Choroid plexus epithelial cell (primary cell): ENCODE measurements around the gene BRINP3.

ENCODE experiments used
- DNase-seq: peaks from one replicate; pipeline ENCODE4 v3.0.0-alpha.2; 2010; ENCODE audit warnings: low read depth
- H3K4me3 ChIP-seq: 2 replicates; pipeline ENCODE4 v1.5.1; 2011; ENCODE audit warnings: low read depth, mild to moderate bottlenecking, control low read depth, low read length, moderate library complexity
- CTCF ChIP-seq: conservative IDR thresholded peaks from 2 replicates; pipeline ENCODE4 v1.5.1; 2011; ENCODE audit warnings: low read depth, mild to moderate bottlenecking, control low read depth, inconsistent platforms, low read length, moderate library complexity

BRINP3 gene

DNA sequence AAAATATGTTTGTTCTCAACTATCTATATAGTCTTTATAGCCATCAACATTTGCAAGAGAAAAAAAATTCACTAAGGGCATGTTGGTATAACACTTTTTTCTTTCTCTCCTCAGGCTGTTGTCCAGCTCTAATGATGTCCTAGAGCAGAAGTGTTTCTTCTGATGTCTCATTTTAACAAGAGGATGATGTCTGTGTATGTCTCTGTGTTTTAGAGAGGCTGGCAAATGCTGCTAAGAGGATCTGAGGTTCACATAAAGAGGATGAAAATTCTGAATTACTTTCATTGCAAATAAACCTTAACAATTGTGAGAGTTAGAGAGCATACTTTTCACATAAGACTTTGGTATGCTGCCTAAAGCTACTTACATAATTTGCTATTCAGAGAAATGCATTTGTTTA lies 2.6 kb upstream of the BRINP3 start:
- no peak for DNase-seq
- no peak for TF ChIP-seq CTCF
- no peak overlapping the region for H3K4me3 ChIP-seq

GRCh38 chr1:190479516-190479915 lies 1.9 kb upstream of the BRINP3 start:
- no peak for TF ChIP-seq CTCF
- no peak for DNase-seq

DNA sequence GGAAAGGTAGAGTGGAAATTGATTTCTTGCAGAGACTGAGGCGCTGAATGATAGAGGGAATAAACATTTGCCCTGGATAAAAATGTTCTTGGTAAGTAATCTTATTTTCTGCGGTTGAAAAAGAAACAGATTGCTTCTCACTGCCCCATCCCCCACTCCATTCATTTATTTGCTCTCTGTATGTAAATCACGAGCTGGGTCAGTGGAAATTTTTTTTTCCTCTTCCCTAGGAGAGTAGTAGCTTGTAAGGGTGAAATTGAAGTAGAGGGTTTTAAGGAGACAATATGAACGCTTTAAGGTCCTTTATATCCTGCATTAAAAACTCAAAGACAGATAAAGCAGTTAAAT lies 1.4 kb upstream of the BRINP3 start:
- H3K4me3 ChIP-seq: peak overlapping the region; percentile 49
- TF ChIP-seq CTCF: no peak
- DNase-seq: peak; percentile 22

More at GRCh38 chr1:190479516-190479915, 1.9 kb upstream of the BRINP3 start:
- no peak overlapping the region for H3K4me3 ChIP-seq

DNA sequence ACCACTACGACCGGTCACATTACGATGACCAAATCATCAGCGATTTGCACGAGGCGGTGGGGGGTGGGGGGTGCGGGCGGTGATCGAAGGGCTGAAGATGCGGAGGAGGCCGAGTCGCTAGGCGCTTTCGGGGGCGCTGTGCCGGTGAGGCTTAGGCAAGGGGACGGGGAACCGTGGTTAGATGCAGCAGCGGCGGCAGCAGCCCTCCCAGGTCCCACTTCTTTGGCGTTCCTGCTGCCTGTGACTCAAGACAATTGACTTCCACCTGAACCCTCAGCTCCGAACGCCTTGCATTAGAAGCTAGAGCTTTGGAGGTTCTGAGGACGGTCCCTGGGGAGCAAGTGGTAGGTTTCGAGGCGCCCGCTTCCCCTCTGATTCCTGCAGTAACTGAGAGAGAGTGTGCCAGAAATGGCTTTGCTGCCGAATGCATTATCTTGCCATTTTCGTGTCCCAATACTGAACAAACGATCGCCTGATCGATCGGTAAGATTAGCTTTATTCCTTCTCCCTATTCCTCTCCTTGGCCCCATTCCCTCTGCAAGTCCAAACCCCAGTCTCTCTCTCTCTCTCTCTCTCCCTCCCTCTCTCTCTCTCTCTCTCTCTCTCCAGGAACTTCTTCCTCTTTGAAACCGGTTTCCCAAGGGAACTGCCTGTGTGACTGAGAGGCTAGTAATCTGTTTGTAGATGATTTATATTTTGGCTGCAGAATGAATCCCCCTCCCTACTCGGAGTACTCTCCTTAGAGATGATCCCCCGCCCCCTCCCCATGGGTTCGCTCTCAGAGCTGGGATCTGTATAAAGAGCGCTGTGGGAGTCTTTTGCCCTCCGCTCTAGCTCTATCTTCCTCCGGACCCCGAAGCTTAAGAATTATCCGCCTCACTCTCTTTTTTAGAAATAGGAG lies 735 bp upstream of the BRINP3 start:
- peak; percentile 19 for DNase-seq
- TF ChIP-seq CTCF: no peak
- peak overlapping the region; percentile 49 for H3K4me3 ChIP-seq

DNA sequence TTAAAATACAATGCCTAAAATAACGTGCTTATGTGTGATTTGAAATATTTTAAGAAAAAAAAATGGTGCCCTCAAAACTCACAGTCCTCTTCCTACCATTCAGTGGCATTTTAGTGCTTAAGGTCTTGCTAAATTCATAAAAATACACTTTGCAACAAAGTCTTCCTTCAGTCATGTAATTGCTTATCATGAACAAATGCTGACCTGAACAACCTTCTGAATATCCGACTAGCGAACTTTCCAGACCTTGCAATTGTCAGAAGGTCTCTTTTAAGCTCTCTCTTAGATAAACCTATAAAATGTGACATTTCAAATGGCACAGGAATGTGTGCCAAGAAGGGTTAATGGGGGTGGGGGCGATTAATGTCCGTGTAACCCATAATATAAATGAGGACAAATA lies 858 bp downstream of the BRINP3 start:
- H3K4me3 ChIP-seq: no peak overlapping the region
- no peak for DNase-seq
- TF ChIP-seq CTCF: no peak

DNA sequence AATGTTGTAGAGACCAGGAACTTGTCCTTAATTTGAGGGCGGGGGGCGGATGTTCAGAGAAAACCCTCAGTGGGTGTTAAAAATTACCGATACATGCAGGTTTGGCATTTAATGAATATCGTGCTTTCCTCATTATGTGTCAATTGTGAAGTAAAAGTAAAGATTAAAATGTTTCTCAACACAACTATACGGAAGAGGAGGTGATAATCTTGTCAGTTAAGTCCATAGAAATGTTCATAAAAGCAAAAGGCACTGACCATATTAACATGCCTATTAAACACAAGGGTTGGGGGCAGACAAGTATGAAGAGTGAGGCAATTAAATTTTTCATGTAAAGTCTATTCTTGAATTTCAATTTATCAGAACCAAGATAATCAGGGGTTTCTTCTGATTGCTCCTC lies 1.3 kb downstream of the BRINP3 start:
- no peak overlapping the region for H3K4me3 ChIP-seq
- no peak for DNase-seq
- TF ChIP-seq CTCF: no peak
